Vagina (tissue), 2 donors: Measurements from ENCODE around the gene KIF26A.

Source experiments
- CTCF ChIP-seq, 3 experiments: fragments of 450-650 bp in 2 of 3; fragments of 200-600 bp in 1 of 3; sonication (generic) in 1 of 3; IDR thresholded peaks; one replicate each; pipeline ENCODE4 v1.5.1; 2017 to 2019; ENCODE audit warnings: antibody characterized with exemption in 3 of 3, mild to moderate bottlenecking in 2 of 3, moderate library complexity in 2 of 3
- POLR2A ChIP-seq, 2 donors: fragments of 450-650 bp; IDR thresholded peaks; one replicate each; pipeline ENCODE4 v1.6.1; 2017; ENCODE audit warnings: antibody characterized with exemption in 2 of 2, mild to moderate bottlenecking in 2 of 2, moderate library complexity in 2 of 2

- TF ChIP-seq CTCF (IDR thresholded peaks at IDR 0.05) (no peak), POLR2A (IDR thresholded peaks at IDR 0.05) (no peak)
Measured at GRCh38 chr14:104112113-104112505, 26.3 kb upstream of the KIF26A start.
